Small intestine (tissue), 7 donors: ENCODE data around the gene TMEM238. TPM values are rescaled to one million over a fixed set of nuclear protein-coding genes. Genes with fewer than 3 reads are reported as not detected.
"Not testable (repeated sequence)": the region's sequence is repeated elsewhere in the genome, so short reads cannot be mapped to it uniquely, and the experiment has no call there.

Experiments used
- DNase-seq, 2 donors: peaks; one replicate each; pipeline versions ENCODE4 v3.0.0 to v3.0.0-alpha.2; 2013
- FAIRE-seq: peaks from 2 replicates; lab custom pipeline; 2012; peaks lifted over from hg19 to GRCh38; lab: Jason Lieb, UNC
- H3K27ac ChIP-seq, 3 donors: one replicate each; pipeline ENCODE4 v1.5.1; 2013; ENCODE audit warnings: low read length in 2 of 3, mild to moderate bottlenecking in 2 of 3, control low read depth in 1 of 3, inconsistent platforms in 1 of 3, low read depth in 1 of 3, moderate library complexity in 1 of 3
- H3K27me3 ChIP-seq, 3 donors: one replicate each; pipeline ENCODE4 v1.6.1; 2013; ENCODE audit warnings: low read length in 3 of 3, inconsistent platforms in 1 of 3; ENCODE audit not compliant: control insufficient read depth in 3 of 3, insufficient read depth in 3 of 3
- H3K36me3 ChIP-seq, 3 donors: one replicate each; pipeline ENCODE4 v1.6.1; 2013; ENCODE audit warnings: low read length in 3 of 3, inconsistent platforms in 1 of 3, low read depth in 1 of 3, mild to moderate bottlenecking in 1 of 3, moderate library complexity in 1 of 3; ENCODE audit not compliant: control insufficient read depth in 3 of 3, insufficient read depth in 2 of 3
- H3K4me1 ChIP-seq, 3 donors: one replicate each; pipeline ENCODE4 v1.6.1; 2013; ENCODE audit warnings: low read length in 2 of 3, inconsistent platforms in 1 of 3, low read depth in 1 of 3, mild to moderate bottlenecking in 1 of 3, moderate library complexity in 1 of 3; ENCODE audit not compliant: control insufficient read depth in 3 of 3, insufficient read depth in 2 of 3
- H3K4me3 ChIP-seq, 3 donors: one replicate each; pipeline ENCODE4 v1.5.1; 2013; ENCODE audit warnings: low read length in 3 of 3, control low read depth in 1 of 3, inconsistent platforms in 1 of 3, low read depth in 1 of 3, mild to moderate bottlenecking in 1 of 3, moderate library complexity in 1 of 3
- H3K9me3 ChIP-seq, 2 donors: one replicate each; pipeline ENCODE4 v1.6.1; 2013; ENCODE audit warnings: low read depth in 1 of 2, low read length in 1 of 2; ENCODE audit not compliant: control insufficient read depth in 2 of 2, insufficient read depth in 1 of 2
- whole genome bisulfite sequencing, 3 donors: extraction: QIAGEN DNeasy Blood & Tissue Kit; methylation state at CpG; one replicate each; pipeline ENCODE4 v1.1.7; 2013; 5-methylcytosine and 5-hydroxymethylcytosine counted together
- polyA plus RNA-seq, 4 donors: library from polyadenylated mRNA; stranded (reverse) in 3 of 4; unstranded in 1 of 4; fragments of 200-250 nt in 3 of 4; fragments of 120-200 nt in 1 of 4; gene quantifications; one replicate each; pipeline versions ENCODE4 v1.2.1 to v1.2.3, GENCODE V29; 2013
- donor health status: healthy with polysubstance abuse.
- donor health status: control.
- donor health status: control.
- donor health status: Bipolar disorder and iron deficiency.
- donor health status: healthy.

The TMEM238 gene
- polyA plus RNA-seq, 4 donors = 1.6 to 9.4 (median 2.2) TPM; not detected in 1

DNA sequence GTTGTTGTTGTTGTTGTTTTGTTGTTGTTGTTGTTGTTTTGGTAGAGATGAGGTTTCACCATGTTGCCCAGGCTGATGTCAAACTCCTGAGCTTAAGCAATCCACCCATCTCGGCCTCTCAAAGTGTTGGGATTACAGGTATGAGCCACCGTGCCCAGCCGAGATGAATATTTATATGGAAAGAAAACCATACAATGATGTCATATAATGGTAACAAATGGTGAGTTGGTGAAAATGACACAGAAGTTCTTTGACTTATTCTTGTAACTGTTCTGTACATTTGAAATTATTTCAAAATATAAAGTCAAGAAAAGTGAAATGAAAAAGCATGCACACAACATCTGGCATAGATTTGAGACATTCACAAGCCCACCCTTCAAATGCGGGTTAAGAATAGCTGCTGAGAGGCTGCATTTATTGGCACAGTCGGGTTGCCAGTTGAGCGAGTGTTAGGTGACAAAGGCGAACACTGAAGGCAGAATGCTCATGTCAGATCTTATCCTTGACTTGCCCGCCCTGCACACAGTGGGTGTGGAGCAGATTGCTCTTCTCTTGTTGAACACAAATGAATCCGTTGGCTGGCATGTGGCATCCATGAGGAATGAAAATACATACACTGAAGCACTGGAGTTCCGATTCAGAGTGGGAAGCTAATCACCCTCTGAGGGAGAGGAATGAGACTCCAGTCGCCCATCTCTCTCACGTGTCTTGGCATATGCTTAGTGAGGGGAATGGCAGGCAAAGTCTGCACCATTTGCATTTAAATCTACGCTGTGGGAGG lies 39.3 kb upstream of the TMEM238 start:
- FAIRE-seq (no peak), DNase-seq (no peak)
- peaks cover 0 to 8% of the 10 kb centered on the region in 2 donors for H3K9me3 ChIP-seq
- H3K4me1 ChIP-seq = no peaks in the 10 kb centered on the region
- H3K27me3 ChIP-seq = peaks cover 0 to 8% (median 3%) of the 10 kb centered on the region in 3 donors
- no peak overlapping the region for H3K4me3 ChIP-seq
- H3K27ac ChIP-seq = no peak overlapping the region
- no peaks in the 10 kb centered on the region for H3K36me3 ChIP-seq
- WGBS, 3 donors = 71 to 75% (median 72%) methylated on average over 13 of the region's 13 CpGs

DNA sequence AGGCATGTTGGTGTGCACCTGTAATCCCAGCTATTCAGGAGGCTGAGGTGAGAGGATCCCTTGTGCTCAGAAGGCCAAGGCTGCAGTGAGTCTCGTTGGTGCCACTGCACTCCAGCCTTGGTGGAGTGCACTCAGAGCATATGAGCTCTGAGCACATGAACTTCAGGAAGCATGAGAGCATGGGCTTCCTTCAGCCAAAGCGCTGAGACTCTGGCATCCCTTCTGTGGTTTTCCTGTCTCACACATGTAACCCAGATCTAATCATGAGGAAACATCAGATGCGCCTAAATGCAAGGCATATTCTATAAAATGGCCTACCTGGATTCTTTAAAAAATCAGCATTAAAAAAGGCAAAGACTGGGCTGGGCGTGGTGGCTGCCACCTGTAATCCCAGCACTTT lies 37.2 kb upstream of the TMEM238 start:
- not testable (repeated sequence) for H3K4me1 ChIP-seq, FAIRE-seq, H3K27me3 ChIP-seq, H3K36me3 ChIP-seq, H3K9me3 ChIP-seq, DNase-seq, H3K27ac ChIP-seq, H3K4me3 ChIP-seq
- WGBS, 3 donors = 47 to 61% (median 59%) methylated on average over 4 of the region's 4 CpGs

DNA sequence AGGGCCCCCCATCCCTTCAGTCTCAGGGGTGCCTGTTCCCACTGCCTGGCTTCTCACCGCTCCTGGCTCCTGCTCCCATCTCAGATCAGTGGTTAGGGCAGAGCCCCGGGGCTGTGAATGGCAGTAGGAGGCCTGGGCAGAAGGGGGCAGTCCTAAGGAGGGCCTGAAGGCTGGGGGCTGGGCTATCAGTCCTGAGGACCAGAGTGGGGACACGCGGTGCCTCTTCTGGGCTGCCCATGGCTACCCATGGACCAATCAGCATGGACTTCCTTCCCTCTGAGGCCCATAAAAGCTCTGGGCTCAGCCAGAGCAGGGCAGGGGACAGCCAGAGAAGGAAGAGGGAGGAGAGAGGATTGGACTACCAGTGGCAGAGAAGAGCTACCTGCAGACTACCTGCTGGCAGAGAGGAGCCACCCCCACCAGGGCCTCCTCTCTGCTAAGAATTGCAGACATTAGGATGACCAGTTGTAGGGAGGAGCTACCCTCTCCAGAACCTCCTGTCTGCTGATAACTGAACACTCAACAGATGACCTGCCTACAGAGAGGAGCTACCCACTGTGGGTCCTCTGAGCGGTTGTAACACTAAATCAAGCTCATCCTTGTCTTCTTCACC lies 35.6 kb upstream of the TMEM238 start:
- no peak for DNase-seq
- Histone ChIP-seq H3K27me3 (peaks cover 0 to 4% (median 3%) of the 10 kb centered on the region in 3 donors), H3K4me1 (no peaks in the 10 kb centered on the region), H3K4me3 (no peak overlapping the region), H3K27ac (no peak overlapping the region), H3K36me3 (no peaks in the 10 kb centered on the region), H3K9me3 (peaks cover 0 to 8% of the 10 kb centered on the region in 2 donors)
- no peak for FAIRE-seq
- WGBS, 3 donors = 62 to 73% (median 71%) methylated on average over 5 of the region's 5 CpGs

DNA sequence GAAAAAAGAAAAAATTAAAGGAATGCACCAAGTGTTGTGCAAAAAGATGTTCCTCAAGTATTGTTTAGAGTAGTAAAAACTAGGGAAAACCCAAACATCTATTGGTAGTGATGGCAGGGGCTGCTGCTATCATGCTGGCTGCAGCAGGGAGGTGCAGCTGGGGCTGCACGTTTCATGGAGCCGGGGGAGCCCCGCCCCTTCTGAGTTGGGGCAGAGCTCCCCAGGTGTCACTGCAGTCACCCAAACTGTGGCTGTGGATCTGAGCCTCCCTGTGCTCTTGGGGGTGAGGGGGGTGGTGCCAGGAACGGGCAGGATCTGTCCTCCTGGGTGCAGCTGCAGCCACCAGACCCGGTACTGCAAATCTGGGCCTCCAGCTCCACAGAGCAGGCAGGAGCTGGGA lies 35.0 kb upstream of the TMEM238 start:
- WGBS, 3 donors = 50 to 60% (median 54%) methylated on average over 5 of the region's 5 CpGs

DNA sequence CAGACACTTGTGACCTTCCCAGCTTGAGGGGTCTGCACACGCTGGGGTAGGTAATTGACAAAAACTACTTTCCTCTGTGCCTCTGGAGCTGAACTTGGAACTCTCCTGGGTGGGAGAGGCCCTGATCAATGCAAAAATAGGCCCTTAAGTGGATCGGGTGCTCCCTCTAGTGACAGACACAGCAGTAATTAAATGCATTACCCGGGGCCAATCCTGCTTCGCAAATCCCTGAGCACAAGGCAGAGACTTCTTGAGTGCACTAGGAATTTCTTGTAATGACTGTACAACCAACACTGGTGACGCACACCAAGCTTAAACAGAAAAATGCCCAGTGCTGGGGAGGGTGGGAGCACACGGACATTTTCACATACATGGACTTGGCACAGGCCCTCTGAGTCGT lies 34.1 kb upstream of the TMEM238 start:
- 7 to 19% (median 8%) methylated on average over 7 of the region's 7 CpGs for WGBS, 3 donors
- DNase-seq = peak; percentile 82 to 86
- no peak for FAIRE-seq

More for the DNA sequence above, 35.0 kb upstream of the TMEM238 start:
- FAIRE-seq (no peak), DNase-seq (no peak)
- Histone ChIP-seq H3K27me3 (peaks cover 0 to 3% (median 2%) of the 10 kb centered on the region in 3 donors), H3K27ac (no peak overlapping the region), H3K4me3 (no peak overlapping the region), H3K36me3 (no peaks in the 10 kb centered on the region), H3K4me1 (no peaks in the 10 kb centered on the region), H3K9me3 (peaks cover 0 to 6% of the 10 kb centered on the region in 2 donors)

DNA sequence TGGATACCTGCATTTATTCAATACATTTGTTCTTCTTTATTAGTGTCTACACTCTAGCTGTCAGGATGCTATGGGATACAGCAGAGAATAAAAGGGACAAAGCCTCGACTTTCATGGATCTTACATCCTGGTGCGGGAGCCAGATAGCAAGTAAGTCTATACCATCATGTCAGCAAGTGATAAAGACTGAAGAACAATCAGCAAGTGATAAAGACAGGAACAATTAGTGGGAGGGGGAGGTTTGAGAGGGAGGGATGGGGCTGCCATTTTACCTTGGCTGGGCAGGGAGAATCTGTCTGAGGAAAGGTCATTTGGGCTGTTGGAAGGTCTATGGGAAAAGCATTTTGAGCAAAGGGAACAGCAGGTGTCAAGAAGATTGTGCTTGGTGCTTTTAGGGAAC lies 26.1 kb upstream of the TMEM238 start:
- Histone ChIP-seq H3K36me3 (peaks cover 0 to 15% (median 0%) of the 10 kb centered on the region in 3 donors), H3K4me3 (no peak overlapping the region), H3K4me1 (peaks cover 7 to 16% (median 8%) of the 10 kb centered on the region in 3 donors), H3K27me3 (no peaks in the 10 kb centered on the region), H3K9me3 (peaks cover 0 to 13% of the 10 kb centered on the region in 2 donors), H3K27ac (no peak overlapping the region)
- WGBS, 3 donors = 87 to 91% (median 91%) methylated on average over 2 of the region's 2 CpGs
- no peak for DNase-seq
- no peak for FAIRE-seq

More for the DNA sequence above, 34.1 kb upstream of the TMEM238 start:
- Histone ChIP-seq H3K4me3 (no peak overlapping the region), H3K4me1 (no peaks in the 10 kb centered on the region), H3K9me3 (peaks cover 0 to 6% of the 10 kb centered on the region in 2 donors), H3K36me3 (no peaks in the 10 kb centered on the region), H3K27me3 (peaks cover 0 to 2% (median 0%) of the 10 kb centered on the region in 3 donors), H3K27ac (no peak overlapping the region)

DNA sequence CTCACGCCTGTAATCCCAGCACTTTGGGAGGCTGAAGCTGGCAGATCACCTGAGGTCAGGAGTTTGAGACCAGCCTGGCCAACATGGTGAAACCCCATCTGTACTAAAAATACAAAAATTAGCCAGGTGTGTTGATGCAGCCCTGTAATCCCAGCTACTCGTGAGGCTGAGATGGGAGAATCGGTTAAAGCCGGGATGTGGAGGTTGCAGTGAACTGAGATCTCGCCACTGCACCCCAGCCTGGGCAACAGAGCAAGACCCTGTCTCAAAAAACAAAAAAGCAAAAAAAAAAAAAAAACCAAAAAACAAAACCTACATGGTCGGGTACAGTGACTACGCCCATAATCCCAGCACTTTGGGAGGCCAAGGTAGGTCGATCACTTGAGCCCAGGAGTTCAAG lies 25.1 kb upstream of the TMEM238 start:
- not testable (repeated sequence) for H3K27me3 ChIP-seq, H3K4me3 ChIP-seq, FAIRE-seq, H3K27ac ChIP-seq, DNase-seq
- peaks cover 0 to 13% of the 10 kb centered on the region in 2 donors for H3K9me3 ChIP-seq
- H3K4me1 ChIP-seq = peaks cover 7 to 16% (median 8%) of the 10 kb centered on the region in 3 donors
- WGBS, 3 donors = 92 to 95% (median 93%) methylated on average over 8 of the region's 8 CpGs
- H3K36me3 ChIP-seq = peaks cover 0 to 21% (median 0%) of the 10 kb centered on the region in 3 donors

DNA sequence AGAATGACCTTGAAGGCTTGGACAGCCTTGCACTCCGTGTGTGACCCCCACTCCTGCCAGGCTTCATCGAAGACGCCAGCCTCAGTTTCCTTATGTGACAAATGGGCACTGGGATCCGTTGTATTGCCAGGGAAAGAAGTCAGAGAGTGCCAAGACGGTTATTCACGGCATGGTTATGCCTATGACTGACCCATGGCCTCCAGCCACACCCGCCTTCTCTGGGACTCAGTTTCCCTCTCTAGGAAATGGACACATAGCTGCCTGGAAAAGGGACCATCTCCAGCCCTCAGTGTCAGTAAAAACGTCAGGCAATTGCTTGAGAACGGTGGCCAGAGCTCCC lies 24.4 kb upstream of the TMEM238 start:
- FAIRE-seq = no peak
- WGBS, 3 donors = 68 to 72% (median 69%) methylated on average over 9 of the region's 9 CpGs
- peak overlapping the region in 2 of 3 donors; percentile 50 to 82 for H3K4me3 ChIP-seq
- no peaks in the 10 kb centered on the region for H3K27me3 ChIP-seq
- H3K4me1 ChIP-seq = peaks cover 7 to 16% (median 8%) of the 10 kb centered on the region in 3 donors
- peak overlapping the region; percentile 6 to 98 (median 95) for H3K27ac ChIP-seq
- peaks cover 0 to 13% of the 10 kb centered on the region in 2 donors for H3K9me3 ChIP-seq
- DNase-seq = no peak
- peaks cover 0 to 28% (median 0%) of the 10 kb centered on the region in 3 donors for H3K36me3 ChIP-seq
